ENCODE data around the gene AP2S1.
A peak's percentile ranks its signal among the peaks of the same experiment; 100 is the strongest.

Gene AP2S1

DNA sequence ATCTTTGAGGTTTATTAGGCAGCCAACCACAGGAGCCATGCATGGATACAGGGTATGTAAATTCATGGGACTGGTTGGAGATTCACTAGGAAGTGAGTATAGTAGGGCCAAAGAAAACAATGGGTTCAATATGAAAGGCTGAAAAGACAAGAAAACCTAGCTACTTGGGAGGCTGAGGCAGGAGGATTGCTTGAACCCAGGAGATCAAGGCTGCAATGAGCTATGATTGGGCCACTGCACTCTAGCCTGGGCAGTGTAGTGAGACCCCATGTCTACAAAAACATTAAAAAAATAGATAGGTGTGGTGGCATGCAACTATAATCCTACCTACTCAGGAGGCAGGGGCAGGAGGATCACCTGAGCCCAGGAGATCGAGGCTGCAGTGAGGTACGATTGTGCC, 51.9 kb downstream of the AP2S1 start:
- TF ChIP-seq, protein P1, sequence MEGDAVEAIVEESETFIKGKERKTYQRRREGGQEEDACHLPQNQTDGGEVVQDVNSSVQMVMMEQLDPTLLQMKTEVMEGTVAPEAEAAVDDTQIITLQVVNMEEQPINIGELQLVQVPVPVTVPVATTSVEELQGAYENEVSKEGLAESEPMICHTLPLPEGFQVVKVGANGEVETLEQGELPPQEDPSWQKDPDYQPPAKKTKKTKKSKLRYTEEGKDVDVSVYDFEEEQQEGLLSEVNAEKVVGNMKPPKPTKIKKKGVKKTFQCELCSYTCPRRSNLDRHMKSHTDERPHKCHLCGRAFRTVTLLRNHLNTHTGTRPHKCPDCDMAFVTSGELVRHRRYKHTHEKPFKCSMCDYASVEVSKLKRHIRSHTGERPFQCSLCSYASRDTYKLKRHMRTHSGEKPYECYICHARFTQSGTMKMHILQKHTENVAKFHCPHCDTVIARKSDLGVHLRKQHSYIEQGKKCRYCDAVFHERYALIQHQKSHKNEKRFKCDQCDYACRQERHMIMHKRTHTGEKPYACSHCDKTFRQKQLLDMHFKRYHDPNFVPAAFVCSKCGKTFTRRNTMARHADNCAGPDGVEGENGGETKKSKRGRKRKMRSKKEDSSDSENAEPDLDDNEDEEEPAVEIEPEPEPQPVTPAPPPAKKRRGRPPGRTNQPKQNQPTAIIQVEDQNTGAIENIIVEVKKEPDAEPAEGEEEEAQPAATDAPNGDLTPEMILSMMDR (IDR thresholded peaks at IDR 0.05; ENCODE audit: low read depth, low read length, missing control alignments): no peak
- no peak overlapping the region for H3K4me3 ChIP-seq (ENCODE audit: low read depth, low read length)
- no peak for DNase-seq (ENCODE audit: low read depth)

GRCh38 chr19:46797881-46798280, 52.8 kb downstream of the AP2S1 start:
- TF ChIP-seq, protein P1 (IDR thresholded peaks at IDR 0.05; ENCODE audit: low read depth, low read length, missing control alignments): no peak
- DNase-seq (ENCODE audit: low read depth): no peak
- H3K4me3 ChIP-seq (ENCODE audit: low read depth, low read length): no peak overlapping the region

GRCh38 chr19:46791944-46792343, 58.7 kb downstream of the AP2S1 start:
- TF ChIP-seq, protein P1 (IDR thresholded peaks at IDR 0.05; ENCODE audit: low read depth, low read length, missing control alignments): no peak
- H3K4me3 ChIP-seq (ENCODE audit: low read depth, low read length): no peak overlapping the region
- no peak for DNase-seq (ENCODE audit: low read depth)

DNA sequence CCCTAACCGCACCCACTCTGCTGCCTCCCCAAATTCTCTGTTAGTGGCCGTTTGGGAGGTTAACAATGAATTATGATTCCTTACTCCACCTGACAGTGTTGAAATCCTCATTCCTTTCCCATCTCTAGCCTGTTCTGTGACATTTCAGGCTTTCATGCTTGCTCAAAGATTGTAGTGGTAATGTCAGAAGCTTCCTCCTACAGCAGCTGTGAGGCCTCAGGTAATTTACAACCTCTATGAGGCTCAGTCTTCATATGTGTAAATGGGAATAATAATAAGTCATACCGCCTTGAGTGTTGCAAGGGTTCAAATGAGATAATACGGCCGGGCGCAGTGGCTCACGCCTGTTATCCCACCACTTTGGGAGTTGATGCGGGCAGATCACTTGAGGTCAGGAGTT, 61.3 kb downstream of the AP2S1 start:
- no peak for DNase-seq (ENCODE audit: low read depth)
- H3K4me3 ChIP-seq (ENCODE audit: low read depth, low read length): no peak overlapping the region
- TF ChIP-seq, protein P1 (IDR thresholded peaks at IDR 0.05; ENCODE audit: low read depth, low read length, missing control alignments): no peak

GRCh38 chr19:46788968-46789338, 61.7 kb downstream of the AP2S1 start:
- no peak overlapping the region for H3K4me3 ChIP-seq (ENCODE audit: low read depth, low read length)
- TF ChIP-seq, protein P1 (IDR thresholded peaks at IDR 0.05; ENCODE audit: low read depth, low read length, missing control alignments): no peak
- DNase-seq (ENCODE audit: low read depth): no peak

DNA sequence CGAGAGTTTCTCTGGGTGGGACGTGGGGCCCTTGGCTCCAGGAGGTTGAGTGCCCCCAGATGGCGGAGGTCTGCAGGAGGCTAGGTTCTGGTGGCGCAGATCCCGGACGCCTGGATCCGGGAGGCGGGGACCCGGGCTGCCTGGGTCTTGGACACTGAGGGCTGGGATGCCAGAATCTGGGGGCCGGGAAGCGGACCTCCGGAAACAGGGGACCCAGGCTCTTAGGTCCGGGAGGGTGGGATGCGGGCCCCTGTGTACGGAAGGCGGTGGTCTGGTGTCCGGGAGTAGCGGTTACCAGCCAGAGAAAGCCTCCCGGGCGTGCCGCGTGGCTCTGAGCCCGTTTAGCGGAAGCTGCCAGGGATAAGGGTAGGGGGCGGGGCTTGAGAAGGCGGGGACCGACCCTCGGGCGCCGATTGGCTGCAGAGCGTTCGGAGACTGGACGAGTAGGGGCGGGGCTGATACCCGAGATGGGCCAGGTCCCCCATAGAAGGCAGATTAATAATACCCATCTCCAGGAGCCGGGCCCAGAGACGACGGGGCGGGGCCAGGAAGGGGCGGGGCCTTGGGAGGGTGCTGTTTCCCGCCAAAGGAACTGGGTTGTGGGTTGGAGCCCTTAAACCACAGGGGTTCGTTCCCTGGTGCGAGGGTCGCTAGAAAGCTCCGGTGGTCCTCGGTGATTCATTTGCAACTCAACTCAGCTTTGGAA, 62.2 kb downstream of the AP2S1 start, which contains the start of gene SLC1A5:
TSS of gene SLC1A5 (minus strand) at position 333 of the 706 bp plus-strand sequence. CDS start 629 bp downstream, outside the sequence.
- H3K4me3 ChIP-seq (ENCODE audit: low read depth, low read length): peak within 1 kb of the TSS; percentile 94
- DNase-seq (ENCODE audit: low read depth): peak; percentile 90
- TF ChIP-seq, protein P1 (IDR thresholded peaks at IDR 0.05; ENCODE audit: low read depth, low read length, missing control alignments): no peak

Data from GM12864 (cell line).